LNCAP (cell line): ENCODE results near the gene ANXA6.

Experiments used
- CTCF ChIP-seq: fragments of 450-650 bp; IDR thresholded peaks from 2 replicates; pipeline ENCODE4 v1.5.1; 2017; ENCODE audit warnings: mild to moderate bottlenecking

ANXA6 gene

DNA sequence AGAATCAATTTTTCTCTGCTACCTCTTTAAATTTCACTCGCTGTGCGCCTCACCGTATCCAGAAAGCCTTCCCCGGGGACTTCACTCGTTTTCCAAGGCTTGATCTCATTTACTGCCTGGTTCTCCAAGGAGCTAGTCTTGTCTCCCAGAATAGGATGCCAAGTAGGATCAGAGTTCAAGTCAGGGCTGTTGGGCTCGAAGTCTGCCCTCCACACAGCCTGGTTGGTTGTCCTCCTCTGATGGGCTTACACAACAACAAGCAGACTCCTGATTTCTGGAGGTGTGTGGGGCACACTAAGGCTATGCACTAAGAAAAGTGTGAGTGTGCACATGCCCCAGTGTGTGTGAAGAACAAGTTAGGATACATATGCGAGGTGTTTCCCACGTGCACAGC lies 62.7 kb downstream of the ANXA6 start:
- TF ChIP-seq CTCF, result no peak

GRCh38 chr5:151094030-151094851 lies 63.3 kb downstream of the ANXA6 start:
- TF ChIP-seq CTCF, result no peak

DNA sequence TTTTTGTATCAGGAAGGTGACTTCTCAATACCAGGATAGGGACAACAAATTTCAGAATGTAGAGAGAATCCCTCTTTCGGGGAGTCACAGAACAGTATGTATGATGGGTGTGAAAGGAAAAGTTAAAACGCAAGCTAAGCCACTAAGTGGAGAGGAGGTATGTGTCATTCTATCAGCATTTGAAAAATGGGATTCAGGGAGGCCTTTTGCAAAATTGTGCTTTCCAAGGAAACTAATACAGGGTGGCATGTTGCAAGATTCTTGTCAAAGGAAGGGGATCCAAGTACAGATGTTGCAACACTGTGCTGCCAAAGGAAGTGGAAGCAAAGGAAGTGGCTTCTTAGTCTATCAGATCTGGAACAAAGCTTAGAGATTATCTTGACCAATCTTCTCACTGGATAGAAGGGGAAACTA lies 64.1 kb downstream of the ANXA6 start:
- no peak for TF ChIP-seq CTCF

- TF ChIP-seq CTCF, result no peak
Observed at GRCh38 chr5:151092762-151093161, 64.8 kb downstream of the ANXA6 start.

DNA sequence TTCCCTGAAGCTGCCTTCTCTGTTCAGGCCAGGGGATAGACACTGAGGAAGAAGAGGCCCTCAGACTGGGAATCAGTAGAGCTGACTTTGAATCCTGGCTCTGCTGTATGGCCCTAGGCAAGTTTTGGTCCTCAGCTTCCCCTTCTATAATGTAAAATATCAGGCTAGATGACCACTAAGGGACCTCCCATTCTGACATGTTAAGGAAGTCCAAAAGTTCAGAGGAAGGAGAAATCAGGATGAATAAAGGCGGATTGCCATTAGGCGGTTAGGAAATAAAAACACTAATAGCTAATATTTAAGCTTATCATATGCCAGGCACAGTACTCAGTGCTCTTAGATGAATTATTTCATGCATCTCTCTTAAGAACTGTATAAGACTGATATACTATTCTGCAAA lies 67.9 kb downstream of the ANXA6 start:
- no peak for TF ChIP-seq CTCF

DNA sequence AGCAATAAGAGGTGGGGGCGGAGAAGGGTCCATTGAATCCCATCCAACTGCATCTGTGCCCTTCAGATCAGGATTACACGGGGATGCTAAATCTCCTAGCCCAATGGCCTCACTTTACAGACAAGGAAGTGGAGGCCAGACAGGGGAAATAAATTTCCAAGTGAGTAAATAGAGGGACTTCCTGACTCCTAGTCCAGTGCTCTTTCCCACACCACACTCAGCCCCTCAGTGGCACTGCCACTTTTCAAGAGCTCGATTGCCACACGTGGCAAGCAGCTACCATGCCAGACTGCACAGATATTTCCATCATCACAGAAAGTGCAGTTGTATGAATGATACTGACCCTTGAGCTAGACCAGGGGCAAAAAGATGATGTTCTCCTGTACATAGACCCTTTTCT lies 68.6 kb downstream of the ANXA6 start:
- no peak for TF ChIP-seq CTCF

DNA sequence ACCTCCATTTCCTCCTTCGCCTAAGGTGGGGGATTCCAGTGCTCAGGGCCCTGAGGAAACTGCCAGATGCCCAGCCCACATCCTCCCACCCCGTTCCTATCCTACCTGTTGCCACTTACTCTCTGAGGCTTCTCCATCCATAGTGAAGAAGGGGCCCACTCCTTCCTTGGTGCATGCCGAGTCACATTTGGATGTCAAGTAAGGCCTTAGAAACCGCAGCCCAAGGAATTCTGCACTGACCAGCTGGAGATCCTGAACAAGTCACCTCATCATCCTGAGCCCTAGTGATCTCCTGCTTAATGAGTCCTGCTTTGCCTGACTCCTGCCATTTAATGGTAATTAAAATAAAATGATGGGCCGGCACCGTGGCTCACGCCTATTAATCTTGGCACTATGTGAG lies 70.1 kb downstream of the ANXA6 start:
- TF ChIP-seq CTCF, result no peak
